Activated CD4-positive, alpha-beta T cell treated with anti-CD3 and anti-CD28 coated beads, Interleukin-2, amount 50 U/mL, for 1 hour (primary cell): Measurements from ENCODE around the gene CNTNAP5.

Experiments
- DNase-seq: peaks from one replicate; pipeline ENCODE4 v3.0.0-alpha.2; 2020

The CNTNAP5 gene

DNA sequence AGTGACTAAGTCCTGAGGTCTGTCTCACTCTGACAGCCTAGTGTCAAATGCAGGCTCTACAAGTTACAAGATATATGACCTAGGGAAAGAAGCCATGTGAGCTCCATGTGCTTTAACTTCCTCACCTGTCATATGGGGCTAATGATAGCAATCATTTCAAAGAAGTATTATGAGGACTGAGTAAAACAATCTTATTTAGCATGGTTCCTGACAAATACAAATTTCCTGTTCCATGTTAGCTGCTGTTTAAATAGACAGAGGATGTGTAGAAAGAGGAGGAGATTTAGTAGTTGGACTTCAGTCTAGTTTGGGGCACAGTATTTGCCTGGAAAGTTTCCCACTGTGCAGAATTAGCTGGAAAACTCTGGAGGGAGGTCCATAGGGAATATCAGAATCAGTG, 545.8 kb downstream of the CNTNAP5 start:
- DNase-seq: no peak

DNA sequence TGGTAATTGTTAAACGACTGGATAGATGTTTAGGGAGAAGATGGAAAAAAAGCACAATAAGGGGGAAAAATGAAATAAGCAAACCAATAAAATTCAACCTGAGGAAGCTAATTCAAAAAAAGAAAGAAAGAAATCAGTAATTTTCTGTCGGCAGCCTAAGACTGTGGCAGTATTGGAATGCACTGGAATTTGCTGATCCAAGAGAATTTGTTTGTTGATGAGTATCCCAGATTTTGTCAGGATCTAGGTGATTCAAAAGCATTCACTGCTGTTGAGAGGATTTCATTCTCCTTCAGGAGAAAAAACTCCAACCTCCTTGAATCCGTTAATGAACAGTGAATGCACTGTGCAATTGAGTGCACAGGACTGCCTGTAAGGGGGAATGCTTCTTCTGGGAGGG, 546.7 kb downstream of the CNTNAP5 start:
- no peak for DNase-seq

DNA sequence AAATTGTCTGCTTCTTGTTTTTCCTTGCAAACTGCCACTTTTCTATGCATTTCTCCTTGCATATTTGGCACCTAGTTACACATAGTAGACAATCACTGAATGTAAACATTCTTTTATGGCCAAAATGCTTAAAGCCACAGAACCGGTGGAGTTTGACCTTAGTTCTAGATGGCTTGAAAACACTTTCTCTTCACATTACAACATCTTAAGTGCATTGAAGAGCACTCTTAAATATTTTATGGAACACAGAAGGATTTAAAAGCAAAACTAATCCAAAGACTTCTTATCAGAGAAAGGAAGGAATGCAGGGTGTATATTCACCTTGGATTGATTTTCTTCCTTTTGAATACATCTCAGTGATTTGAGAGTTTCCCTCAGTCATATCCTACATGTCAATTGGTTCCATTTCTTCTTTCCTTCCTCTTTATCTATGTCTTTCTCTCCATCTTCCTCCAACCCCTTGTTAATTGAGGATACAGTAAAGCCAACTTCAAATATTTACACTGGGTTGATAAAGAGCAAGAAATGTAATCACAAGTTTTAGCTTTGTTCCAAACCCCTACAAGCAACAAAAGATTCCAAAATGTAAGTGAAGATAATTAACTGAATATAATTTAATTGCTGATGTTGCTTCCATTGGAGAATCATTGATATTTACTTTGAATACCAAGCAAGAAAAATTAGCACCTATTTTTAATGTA, 548.0 kb downstream of the CNTNAP5 start:
- DNase-seq: no peak

DNA sequence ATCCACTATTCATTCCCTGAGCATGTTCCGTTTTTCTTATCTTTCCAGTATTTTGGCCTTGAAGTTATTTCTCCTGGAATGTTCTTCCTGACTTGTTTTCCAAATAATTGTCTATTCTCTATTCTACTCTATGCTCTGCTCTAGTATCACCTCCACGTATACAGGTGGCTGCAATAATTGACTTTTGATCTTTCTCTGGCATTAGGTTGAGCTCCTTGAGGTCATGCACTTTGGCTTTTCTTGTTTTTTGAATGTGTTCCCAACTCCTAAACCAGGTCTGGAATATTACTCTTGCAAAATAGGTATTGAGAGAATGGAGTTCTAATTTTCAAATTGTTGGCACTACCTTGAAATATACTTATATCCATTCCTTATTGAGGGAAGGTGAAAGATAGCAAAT, 550.4 kb downstream of the CNTNAP5 start:
- no peak for DNase-seq

DNA sequence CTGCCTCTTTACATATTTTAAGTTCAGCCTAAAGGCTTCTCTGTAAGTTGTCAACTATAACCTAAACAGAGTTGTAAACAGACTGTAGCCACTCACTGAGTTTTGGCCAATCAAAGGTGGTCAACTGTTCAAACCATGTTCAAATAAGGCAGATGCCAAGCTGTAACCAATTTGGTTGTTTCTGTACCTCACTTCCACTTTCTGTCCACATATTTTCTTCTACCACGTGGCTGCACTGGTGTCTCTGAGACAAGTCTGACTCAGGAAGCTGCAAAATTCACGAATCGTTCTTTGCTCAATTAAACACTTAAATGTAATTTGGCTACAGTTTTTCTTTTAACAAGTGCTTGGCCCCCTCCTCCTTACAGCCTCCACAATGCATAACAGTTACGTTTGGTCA, 555.2 kb downstream of the CNTNAP5 start:
- DNase-seq: no peak

DNA sequence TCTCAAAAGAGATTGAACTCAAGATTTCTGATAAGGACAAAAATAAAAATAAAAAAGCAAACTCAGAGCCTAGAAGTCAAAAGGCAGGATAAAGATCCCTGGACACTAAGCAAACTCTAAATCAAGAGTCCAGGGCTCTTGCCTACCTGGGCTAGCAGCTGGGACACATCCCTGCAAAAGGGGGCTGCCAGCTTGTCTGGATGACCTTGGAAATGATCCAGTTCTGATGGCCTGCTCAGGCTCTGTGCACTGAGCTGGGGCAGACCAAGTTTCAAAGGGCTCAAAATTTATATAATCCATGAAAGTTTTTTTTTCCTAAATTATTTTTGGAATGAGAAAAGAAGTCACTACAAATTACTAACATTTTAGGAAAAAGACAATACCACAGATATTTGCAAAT, 557.3 kb downstream of the CNTNAP5 start:
- no peak for DNase-seq

DNA sequence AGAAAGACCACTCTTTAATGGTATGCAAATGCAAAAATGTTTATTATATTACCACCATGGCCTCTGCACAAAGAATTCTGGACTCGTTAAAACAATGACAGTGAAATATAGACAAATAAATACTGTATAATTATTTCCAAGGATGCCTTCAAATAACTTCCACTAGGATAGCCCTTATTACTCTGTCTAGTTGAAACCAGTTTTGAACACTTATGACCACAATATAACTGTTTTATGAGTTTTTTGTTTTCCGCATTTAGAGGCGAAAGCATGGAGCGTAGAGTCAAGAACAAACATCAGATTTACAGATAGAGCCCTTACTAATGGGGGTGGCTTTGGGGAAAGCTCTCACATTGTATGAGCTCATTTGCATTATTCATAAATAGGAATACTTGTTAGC, 559.5 kb downstream of the CNTNAP5 start:
- DNase-seq: no peak

DNA sequence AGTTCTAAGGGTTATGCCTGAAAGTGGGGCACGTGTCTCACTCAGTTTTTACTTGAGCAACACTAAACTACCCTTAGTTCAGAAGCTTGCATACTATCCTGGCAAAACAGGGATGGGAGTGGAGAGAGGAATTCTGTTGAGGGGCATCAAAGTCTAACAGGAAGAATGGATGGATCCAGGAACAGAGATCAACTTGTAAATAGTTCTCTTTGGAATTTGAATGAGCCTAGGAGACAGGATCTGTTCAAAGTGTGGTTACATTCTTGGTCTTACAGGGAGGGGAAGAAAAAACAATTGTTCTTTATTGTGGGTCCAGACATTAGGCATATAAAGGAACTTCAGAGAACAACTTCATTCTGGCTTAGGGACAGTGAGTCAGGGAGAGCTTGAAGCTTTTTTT, 560.2 kb downstream of the CNTNAP5 start:
- no peak for DNase-seq

DNA sequence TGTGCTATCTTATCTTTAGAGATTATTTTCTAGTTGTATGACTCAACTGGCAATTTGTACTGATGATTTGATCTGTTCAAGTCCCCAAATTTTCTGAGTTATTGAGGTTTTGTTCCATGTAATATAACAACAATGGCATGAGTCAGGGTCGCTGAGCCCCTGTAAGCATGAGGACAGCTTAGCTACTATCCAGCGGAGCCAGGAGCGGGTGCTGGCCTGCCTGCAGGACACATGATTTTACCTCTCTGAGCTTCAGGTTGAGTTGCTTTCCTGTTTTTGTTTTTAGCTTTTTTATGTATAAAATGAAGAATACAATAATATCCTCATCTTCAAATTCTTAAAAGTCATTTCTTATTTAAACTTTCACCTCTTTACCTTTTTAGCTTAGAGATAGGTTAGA, 561.1 kb downstream of the CNTNAP5 start:
- DNase-seq: no peak

DNA sequence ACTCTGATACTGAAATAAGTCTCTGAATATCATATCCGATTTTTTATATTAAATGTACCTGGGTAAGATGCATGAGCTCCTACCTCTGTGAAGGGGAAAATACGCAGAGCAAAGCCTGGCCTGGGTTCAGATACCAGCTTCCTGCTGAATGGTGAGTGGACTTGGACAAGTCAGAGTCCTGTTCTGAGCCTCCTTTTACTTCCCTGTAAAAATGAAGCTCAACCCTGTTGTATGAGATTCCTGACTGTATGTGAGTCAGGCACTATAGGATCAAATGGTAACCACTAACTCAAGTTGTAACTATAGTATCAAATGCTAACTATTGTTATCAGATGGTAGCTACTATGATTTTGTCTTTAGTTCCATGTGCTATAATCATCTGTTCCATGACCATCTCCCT, 561.7 kb downstream of the CNTNAP5 start:
- DNase-seq: no peak

DNA sequence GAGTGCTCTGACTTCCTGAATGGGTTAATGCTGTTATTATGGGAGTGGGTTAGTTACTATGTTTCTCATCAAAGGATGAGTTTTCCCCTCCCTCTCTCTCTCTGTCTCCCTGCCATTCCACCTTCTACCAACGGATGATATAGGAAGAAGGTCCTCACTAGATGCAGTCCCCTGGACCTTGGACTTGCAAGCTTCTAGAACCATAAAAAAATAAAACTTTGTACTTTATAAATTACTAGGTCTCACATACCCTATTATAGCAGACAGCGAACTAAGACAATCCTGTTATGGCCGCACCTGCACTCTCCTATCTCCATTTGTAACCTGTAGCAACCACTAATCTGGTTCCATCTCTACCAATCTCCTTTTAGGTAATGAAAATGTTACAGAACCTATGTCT, 564.9 kb downstream of the CNTNAP5 start:
- DNase-seq: no peak

DNA sequence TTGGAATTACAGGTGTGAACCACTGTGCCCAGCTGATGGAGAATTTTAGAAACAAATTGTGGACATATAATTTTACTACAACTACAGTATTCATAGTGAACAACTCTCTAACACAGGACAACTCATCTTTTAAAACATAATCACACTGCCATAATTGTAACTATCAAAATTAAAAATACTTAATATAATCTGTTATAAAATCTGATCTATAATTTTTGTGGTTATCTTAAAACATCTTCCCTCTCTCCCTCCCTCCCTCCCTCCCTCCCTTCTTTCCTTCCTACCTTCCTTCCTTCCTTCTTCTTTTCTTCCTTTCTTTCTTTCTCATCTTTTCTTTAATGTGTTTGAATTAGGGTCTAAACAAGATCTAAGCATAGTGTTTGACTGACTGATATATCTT, 577.7 kb downstream of the CNTNAP5 start:
- no peak for DNase-seq

DNA sequence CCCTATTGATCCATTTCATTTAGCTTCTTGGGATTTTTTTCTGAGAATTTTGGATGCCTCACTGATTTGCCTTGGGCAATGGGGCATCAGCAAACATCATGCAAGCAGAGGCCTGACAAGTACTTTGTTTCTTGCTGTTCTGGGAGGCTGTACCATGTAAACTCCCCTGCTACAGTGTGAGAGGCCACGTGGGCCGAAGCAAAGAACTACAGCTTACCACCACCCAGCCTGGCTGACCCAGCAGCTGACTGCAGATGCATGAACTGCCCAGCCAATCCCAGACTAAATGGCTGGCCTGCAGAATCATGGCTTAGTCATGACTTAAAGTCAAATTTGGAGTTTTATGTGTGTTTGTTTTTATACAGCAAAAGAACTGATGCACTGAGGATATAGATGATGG, 579.9 kb downstream of the CNTNAP5 start:
- DNase-seq: no peak

DNA sequence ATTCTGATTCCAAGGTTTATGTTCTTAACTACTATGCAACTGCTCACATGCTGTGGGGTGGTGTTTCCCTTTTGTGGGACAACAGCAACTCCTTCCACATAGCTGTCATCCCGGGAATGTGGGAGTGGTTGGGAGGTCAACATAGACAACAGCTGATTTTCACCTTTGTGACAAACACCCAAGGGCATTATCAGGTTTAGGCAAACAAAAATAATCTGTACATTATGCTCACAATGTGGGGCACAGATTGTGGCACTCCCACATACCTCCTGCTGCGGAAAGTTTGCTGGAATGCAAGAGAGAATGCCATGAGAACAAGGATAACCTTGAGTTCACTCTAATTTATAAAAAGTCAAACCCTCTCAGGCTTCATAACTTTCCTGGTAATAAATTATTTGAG, 582.6 kb downstream of the CNTNAP5 start:
- no peak for DNase-seq

DNA sequence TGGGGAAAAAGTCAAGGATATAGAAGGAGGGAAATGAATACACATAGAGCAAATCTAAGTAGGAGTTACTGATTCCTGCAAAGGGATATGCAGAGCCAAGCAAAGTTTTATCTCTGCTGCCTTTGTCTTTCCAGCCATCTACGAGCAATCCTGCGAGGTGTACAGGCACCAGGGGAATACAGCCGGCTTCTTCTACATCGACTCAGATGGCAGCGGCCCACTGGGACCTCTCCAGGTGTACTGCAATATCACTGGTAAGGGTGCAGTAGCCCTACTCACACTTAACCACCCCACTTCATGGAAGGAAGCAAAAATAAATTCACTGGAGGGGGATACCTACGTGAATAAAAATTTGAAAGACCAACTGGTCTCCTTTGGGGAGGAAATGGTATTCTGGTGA, 584.6 kb downstream of the CNTNAP5 start:
- no peak for DNase-seq

DNA sequence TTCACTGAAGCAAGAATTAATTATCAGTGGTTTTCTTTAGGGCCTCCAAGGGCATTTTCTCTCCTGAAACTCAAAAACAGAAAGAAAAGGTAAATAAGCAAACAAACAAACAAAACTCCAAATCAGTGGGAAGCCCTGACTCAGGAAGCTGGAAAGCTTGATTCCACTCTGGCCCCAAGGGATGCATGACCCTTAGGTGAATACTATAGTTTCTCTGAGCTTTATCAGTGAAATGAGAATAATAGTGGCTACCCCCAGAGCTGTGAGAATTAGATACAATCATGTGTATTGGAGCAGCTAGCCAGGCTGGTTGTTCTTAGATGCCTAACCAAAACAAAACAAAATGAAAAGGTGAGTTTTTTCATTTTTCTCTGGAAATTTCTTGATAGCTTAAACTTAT, 585.1 kb downstream of the CNTNAP5 start:
- DNase-seq: no peak

DNA sequence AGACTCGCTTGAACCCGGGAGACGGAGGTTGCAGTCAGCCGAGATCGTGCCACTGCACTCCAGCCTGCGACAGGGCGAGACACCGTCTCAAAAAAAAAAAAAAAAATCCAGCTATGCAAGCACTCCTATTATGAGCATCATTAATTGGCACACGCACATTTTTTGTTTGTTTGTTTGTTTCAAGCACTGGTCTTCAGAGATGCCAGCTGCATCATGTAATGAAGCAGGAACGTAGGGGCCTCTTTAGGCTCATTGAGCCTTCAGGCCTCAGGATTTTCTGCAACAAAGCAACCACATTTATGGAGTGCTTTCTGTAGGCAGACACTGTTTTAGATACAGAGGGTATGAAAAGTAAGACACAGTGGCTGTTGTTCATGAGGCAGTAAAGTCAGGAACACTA, 585.8 kb downstream of the CNTNAP5 start:
- no peak for DNase-seq

DNA sequence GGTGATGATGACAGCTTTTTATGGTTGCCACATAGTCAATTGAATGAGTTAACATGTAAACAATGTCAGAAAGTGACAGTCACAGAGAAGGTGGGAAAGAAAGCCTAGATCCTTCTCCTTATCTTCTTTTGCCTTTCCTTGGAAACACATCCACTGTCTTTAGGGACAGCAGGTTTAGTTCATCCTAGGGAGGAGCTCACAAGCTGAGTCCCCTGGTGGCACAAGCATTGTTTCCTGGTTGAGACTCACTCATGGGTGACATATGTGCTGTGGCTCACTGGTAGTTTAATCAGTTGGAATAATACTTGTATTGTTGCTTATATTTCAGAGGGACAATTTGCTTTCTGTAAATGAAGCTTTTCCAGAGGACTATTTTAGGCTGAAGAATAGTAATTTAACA, 598.5 kb downstream of the CNTNAP5 start:
- DNase-seq: no peak

DNA sequence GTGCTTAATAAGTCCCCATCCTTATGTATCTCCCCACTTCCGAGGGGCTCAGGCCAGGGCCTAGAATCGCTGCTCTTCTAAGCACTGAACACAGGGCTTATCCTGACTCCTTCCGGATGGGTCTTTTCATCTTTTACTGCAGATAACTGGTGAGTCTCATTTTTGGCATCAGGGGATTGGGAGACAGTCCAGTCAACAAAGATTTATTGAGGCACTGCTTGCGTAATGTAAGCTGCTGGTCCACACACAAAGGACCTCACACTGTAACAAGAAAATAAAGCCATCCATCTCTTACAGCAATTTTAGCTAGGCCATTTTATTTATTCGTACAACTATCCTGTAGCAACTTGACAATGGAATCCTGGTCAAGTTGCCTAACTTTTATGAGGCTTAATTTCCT, 600.5 kb downstream of the CNTNAP5 start:
- DNase-seq: no peak

DNA sequence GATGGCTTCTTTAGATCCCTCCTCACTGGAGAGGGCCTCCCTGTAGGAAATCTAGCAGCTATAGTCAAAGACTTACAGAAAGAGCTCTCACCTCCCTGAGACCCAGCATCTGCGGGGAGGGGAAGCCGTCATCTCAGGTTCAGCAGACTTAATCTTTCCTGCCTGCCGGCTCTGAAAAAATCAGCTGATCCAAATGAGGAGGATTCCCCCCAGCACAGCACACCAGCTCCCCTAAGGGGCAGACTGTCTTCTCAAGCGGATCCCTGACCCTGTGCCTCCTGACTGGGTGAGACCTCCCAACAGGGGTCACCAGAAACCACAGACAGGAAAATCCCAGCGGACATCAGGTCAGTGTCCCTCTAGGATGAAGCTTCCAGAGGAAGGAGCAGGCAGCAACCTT, 601.9 kb downstream of the CNTNAP5 start:
- DNase-seq: no peak

DNA sequence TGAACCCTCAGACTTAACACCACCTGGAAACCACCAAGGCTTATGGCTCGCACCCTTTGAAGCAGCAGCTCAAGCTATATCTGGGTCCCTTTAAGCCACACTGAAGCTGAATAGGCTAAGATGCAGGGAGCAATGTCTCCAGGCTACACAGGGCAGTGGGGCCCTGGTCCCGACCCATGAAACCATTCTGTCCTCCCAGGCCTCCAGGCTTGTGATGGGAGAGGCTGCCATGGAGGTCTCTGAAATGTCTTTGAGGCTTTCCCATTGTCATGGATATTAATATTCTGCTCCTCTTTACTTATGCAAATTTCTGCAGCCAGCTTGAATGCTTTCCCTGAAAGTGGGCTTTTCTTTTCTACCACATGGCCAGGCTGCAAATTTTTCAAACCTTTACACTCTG, 608.7 kb downstream of the CNTNAP5 start:
- no peak for DNase-seq

DNA sequence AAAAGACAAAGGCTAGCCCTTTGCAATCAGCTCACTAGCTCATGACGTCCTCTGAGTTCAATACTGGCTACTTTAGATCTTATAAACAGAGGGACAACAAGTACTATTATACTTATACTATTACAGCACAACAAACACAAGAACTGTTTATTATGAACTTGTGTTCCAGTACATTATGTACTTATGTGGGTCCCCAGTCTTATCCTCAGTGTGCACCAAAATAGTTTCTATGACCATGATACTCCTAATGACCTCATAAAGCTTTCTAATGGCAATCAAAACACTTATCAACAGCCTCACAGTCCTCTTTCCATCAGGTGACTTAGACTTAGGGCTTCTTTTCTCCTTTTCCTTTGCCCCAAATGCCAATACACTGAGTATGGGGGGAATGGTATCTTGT, 614.4 kb downstream of the CNTNAP5 start:
- no peak for DNase-seq

DNA sequence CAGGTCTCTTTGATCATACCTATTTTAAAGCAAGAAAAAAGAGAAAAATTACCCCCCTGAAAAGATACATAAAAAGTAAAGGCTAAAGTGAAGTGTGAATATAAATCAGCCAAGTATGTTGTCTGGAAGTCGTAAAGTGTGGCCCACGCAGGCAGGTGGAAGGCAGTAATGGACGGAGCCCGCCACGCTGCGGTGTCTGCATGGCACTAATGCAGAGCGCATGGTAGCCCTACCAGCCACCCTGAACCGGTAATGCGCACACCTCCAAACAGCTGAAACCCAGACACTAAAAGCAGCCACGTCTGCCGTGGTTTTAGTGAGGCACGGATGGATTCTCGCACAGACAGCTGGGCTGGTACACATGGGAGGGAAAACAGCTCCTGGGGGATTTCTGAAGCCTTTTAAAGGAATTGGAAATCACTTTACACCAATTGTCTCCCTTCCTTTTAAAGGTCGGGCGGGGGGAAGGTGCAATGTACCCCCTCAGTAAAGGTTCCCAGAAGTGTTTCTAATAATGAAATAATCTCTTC, 615.2 kb downstream of the CNTNAP5 start:
- no peak for DNase-seq

DNA sequence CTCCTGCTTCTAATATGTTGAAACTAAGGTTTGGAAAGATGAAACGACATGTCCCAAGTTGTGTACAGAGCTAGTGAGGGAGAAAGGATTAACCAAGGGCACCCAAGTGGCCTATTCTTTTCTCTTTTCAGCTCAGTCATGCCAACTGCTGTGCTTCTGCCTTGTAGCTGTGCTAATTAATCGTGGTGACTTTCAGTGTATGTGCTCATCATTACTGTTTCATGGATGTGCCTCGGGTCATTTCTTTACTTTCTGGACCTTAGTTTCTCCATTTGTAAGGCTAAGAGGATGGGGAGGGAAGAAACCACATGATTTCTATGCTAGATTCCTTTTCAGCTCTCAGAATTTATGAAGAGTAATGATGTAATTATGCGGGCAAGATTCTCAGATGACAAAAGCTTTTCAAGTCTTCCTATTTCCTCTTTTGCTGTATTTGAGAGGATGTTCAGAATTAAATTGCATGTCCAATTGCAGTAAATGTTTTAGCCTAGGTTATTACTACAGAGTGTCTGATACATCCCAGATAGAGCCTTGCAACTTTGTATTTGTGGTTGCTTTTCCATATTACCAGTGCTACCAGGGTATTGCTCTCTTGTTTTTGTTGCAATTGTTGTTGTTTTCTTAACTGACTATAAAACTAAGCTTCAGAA, 621.2 kb downstream of the CNTNAP5 start:
- DNase-seq: no peak

DNA sequence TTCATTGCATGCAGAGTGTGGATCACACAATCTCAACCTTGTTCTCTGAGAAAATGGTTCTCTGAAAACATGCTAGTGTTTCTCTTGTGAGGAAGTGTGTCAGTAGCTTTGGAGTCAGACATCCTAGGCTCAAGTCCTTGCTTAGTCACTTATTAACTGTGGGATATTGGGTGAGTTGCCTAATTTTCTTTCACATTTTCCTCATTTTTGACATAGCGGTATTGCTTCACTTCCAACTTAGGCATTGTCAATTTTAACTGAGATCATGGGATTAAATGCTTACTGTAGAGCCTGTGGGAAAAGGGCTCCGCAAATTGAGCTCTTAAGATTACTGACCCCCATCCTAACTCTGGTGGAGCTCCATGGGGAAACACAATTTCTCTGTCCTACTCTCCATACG, 622.2 kb downstream of the CNTNAP5 start:
- no peak for DNase-seq
